ENCODE data around the gene PLA2G4A.

DNA sequence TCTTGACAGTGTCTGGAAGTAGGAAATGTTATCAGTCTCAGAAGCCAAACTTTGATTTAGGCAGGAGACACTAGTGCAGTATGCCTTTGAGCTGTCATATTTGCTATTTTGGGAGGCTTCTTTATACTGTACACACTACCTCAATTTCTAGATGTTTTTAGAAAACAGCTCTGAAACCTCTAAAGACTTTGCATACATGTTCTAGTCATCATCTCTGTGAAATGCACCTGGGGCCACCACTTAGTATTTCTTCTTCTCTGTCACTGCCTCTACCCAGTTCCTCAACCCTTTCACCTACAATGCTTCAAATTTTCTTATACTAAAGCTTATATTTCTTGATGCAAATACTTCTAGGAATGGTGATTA is 29.1 kb upstream of the PLA2G4A start:
- TF ChIP-seq, protein P1, sequence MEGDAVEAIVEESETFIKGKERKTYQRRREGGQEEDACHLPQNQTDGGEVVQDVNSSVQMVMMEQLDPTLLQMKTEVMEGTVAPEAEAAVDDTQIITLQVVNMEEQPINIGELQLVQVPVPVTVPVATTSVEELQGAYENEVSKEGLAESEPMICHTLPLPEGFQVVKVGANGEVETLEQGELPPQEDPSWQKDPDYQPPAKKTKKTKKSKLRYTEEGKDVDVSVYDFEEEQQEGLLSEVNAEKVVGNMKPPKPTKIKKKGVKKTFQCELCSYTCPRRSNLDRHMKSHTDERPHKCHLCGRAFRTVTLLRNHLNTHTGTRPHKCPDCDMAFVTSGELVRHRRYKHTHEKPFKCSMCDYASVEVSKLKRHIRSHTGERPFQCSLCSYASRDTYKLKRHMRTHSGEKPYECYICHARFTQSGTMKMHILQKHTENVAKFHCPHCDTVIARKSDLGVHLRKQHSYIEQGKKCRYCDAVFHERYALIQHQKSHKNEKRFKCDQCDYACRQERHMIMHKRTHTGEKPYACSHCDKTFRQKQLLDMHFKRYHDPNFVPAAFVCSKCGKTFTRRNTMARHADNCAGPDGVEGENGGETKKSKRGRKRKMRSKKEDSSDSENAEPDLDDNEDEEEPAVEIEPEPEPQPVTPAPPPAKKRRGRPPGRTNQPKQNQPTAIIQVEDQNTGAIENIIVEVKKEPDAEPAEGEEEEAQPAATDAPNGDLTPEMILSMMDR (IDR thresholded peaks at IDR 0.05) = no peak
- no peak for TF ChIP-seq EZH2 (IDR thresholded peaks at IDR 0.05; ENCODE audit: borderline replicate concordance, insufficient read depth, low read depth, low read length, poor library complexity, severe bottlenecking)

All from B cell (primary cell).